Measurements from ENCODE around the gene GPR17.

The GPR17 gene

DNA sequence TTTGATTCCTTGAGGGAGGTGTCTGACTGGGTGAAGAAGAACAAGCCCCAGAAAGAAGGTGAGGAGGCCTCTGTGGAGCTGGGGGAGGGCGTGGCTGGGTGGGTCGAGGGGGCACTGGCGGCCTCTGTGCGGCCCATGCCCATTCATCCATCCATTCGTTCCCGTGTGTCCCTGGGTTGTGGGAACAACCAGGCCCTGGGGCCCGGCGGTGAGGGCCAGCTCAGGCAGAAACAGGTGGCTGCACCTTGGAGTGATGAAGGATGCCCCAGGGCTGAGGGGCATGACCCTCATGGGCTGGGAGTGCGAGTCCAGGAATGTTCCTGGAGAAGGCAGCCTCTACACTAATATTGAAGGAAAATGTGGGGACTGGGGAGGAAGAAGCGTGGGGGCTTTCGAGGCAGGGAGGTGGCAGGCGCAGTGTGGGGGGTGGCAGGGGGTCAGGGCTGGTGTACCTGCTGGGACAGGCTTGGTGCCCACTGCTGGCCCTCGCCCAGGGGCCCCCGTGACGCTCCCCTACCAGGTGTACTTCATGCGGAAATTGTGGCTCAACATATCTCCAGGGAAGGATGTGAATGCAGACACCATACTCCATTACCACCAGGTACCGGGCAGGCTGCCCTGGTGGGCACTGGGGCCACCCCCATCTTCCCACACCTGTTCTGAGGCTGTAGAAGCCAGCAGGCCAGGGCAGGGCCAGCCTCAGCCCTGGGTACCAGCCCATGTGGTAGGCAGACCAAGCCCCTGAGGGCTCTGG is 11.2 kb upstream of the GPR17 start:
- no peak overlapping the region for H3K4me3 ChIP-seq (replicated peaks; ENCODE audit: low read depth, low read length)
- TF ChIP-seq, protein P1, sequence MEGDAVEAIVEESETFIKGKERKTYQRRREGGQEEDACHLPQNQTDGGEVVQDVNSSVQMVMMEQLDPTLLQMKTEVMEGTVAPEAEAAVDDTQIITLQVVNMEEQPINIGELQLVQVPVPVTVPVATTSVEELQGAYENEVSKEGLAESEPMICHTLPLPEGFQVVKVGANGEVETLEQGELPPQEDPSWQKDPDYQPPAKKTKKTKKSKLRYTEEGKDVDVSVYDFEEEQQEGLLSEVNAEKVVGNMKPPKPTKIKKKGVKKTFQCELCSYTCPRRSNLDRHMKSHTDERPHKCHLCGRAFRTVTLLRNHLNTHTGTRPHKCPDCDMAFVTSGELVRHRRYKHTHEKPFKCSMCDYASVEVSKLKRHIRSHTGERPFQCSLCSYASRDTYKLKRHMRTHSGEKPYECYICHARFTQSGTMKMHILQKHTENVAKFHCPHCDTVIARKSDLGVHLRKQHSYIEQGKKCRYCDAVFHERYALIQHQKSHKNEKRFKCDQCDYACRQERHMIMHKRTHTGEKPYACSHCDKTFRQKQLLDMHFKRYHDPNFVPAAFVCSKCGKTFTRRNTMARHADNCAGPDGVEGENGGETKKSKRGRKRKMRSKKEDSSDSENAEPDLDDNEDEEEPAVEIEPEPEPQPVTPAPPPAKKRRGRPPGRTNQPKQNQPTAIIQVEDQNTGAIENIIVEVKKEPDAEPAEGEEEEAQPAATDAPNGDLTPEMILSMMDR (IDR thresholded peaks at IDR 0.05; ENCODE audit: low read depth, low read length, missing control alignments) = no peak
- DNase-seq (ENCODE audit: extremely low read depth, low read depth) = no peak

- TF ChIP-seq, protein P1 (IDR thresholded peaks at IDR 0.05; ENCODE audit: low read depth, low read length, missing control alignments) = no peak
- DNase-seq (ENCODE audit: extremely low read depth, low read depth) = no peak
- H3K4me3 ChIP-seq (replicated peaks; ENCODE audit: low read depth, low read length) = no peak overlapping the region
These were observed 10.3 kb upstream of the GPR17 start for GRCh38 chr2:127635380-127636237.

DNA sequence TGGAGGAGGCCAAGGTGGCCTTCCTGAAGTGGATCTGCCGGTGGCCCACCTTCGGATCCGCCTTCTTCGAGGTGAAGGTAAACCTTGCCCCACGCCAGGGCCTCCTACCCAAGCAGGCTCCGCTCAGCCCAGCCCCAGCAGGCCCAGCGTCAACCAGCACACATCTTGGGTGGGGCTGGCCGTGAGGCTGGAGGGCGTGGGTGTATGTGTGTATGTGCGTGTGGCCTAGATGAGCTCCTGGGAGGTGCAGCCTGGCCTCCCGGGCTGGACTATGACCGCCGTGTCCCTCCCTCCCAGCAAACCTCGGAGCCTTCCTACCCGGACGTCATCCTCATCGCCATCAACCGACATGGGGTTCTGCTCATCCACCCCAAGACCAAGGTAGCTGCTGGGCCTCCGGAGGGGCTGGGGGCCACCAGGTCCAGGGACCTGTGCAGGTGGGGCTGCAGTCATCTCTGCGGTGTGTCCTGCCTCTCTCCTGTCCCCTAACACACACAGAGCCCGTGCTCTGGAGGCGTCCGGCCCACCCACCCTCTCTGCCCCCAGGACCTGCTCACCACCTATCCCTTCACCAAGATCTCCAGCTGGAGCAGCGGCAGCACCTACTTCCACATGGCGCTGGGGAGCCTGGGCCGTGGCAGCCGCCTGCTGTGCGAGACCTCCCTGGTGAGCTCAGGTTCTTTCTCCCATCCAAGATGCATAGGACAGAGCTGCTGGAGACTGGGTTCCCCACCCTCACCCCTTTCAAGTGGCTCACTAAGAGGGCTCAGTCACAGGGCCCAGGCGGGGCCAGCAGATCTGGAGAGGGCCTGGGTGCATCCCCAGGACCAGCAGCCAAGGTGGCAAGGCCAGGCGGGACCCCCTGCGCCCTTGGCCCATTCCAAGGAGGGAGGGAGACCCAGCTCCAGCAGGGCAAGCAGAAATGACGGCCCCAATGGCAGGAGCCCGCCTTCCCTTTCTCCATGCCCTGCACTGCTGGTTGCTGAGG is 9.4 kb upstream of the GPR17 start:
- DNase-seq (ENCODE audit: extremely low read depth, low read depth) = no peak
- TF ChIP-seq, protein P1 (IDR thresholded peaks at IDR 0.05; ENCODE audit: low read depth, low read length, missing control alignments) = no peak
- no peak overlapping the region for H3K4me3 ChIP-seq (replicated peaks; ENCODE audit: low read depth, low read length)

- DNase-seq (ENCODE audit: extremely low read depth, low read depth) = no peak
- TF ChIP-seq, protein P1 (IDR thresholded peaks at IDR 0.05; ENCODE audit: low read depth, low read length, missing control alignments) = no peak
- H3K4me3 ChIP-seq (replicated peaks; ENCODE audit: low read depth, low read length) = no peak overlapping the region
These were observed 8.7 kb upstream of the GPR17 start for GRCh38 chr2:127637236-127637630.

GRCh38 chr2:127637725-127638252 is 8.2 kb upstream of the GPR17 start:
- no peak overlapping the region for H3K4me3 ChIP-seq (replicated peaks; ENCODE audit: low read depth, low read length)
- TF ChIP-seq, protein P1 (IDR thresholded peaks at IDR 0.05; ENCODE audit: low read depth, low read length, missing control alignments) = no peak
- peak; percentile 66 for DNase-seq (ENCODE audit: extremely low read depth, low read depth)
